Measurements from ENCODE around the gene RPL5. TPM values are rescaled to one million over a fixed set of nuclear protein-coding genes. Genes with fewer than 3 reads are reported as not detected.

RPL5 gene
- total and polyA plus RNA-seq, 9 of the 15 experiments (the other 6 are each of a cell fraction or from before 2014, with no cell fraction given): 1,467 to 4,252 (median 2,454) TPM

- TF ChIP-seq ELF1 (tag; IDR thresholded peaks at IDR 0.05) (0 out of 2 replicates have a peak, but pooled peaks have one; percentile 26), ADNP (tag; IDR thresholded peaks at IDR 0.05) (no peak), ZNF445 (CRISPR knock-in tag; IDR thresholded peaks at IDR 0.05; ENCODE audit: low read depth) (no peak), CHD1 (IDR thresholded peaks at IDR 0.05; ENCODE audit: low read length) (peak; percentile 97), NFIC (IDR thresholded peaks at IDR 0.05) (no peak), WHSC1 (IDR thresholded peaks at IDR 0.05; ENCODE audit: low read length) (no peak), BCL6 (CRISPR knock-in tag; IDR thresholded peaks at IDR 0.05) (no peak), ZKSCAN8 (CRISPR knock-in tag; IDR thresholded peaks at IDR 0.05) (no peak), ZNF57 (CRISPR knock-in tag; IDR thresholded peaks at IDR 0.05) (no peak), RREB1 (CRISPR knock-in tag; IDR thresholded peaks at IDR 0.05) (0 out of 2 replicates have a peak, but pooled peaks have one; percentile 9), MGA (IDR thresholded peaks at IDR 0.05) (no peak), ETV5 (CRISPR knock-in tag; IDR thresholded peaks at IDR 0.05; ENCODE audit: low read depth) (no peak)
These were observed 786 bp downstream of the RPL5 start (continued) for GRCh38 chr1:92832537-92833114.

Measured in K562 (cell line).